AG04450 (cell line): Measurements from ENCODE around the gene PRPF8. TPM values are rescaled to one million over a fixed set of nuclear protein-coding genes. Genes with fewer than 3 reads are reported as not detected.
A peak's percentile ranks its signal among the peaks of the same experiment; 100 is the strongest.

Experiments used
- CTCF ChIA-PET: fragments of 300-600, 350-600 bp; formaldehyde crosslinking; extraction: SDS; loops from one replicate; lab custom pipeline; 2022; ENCODE audit warnings: antibody characterized with exemption, inconsistent platforms; lab: Charles Lee
- POLR2A ChIA-PET: fragments of 350-600 bp; formaldehyde crosslinking; extraction: SDS; loops from one replicate; lab custom pipeline; 2021; ENCODE audit warnings: antibody characterized with exemption, inconsistent platforms; lab: Yijun Ruan, JAX
- DNase-seq: peaks from one replicate; pipeline ENCODE4 v3.0.0-alpha.2; 2011; ENCODE audit warnings: low read depth, low spot score
- H3K27ac ChIP-seq: one replicate; pipeline ENCODE4 v1.5.1; 2012; ENCODE audit warnings: low read depth, low read length, control low read depth
- H3K27me3 ChIP-seq: one replicate; pipeline ENCODE4 v1.6.0; 2012; ENCODE audit warnings: low read length; ENCODE audit not compliant: control insufficient read depth, insufficient read depth
- H3K4me3 ChIP-seq: 2 replicates; pipeline ENCODE4 v1.5.1; 2011; ENCODE audit warnings: mild to moderate bottlenecking, low read depth, low read length, control low read depth
- H3K9me3 ChIP-seq: 2 replicates; pipeline ENCODE4 v1.5.1; 2012; ENCODE audit warnings: low read length; ENCODE audit not compliant: control insufficient read depth, insufficient read depth
- polyA plus RNA-seq: library from polyadenylated mRNA; depleted of rRNA; stranded (reverse); fragments of >200 nt; gene quantifications from 2 replicates; pipeline ENCODE4 v1.2.3, GENCODE V29; 2011
- TF ChIP-seq, protein P1 (sequence below): IDR thresholded peaks from 2 replicates; pipeline ENCODE4 v1.5.1; 2011; ENCODE audit warnings: low read depth, low read length, control low read depth, inconsistent platforms

Gene PRPF8
- polyA plus RNA-seq, 1 experiment, result 126 TPM

- Histone ChIP-seq H3K9me3 (peaks cover 4% of the 10 kb centered on the region; the same call in 1 of the 2 replicates), H3K4me3 (no peak overlapping the region), H3K27ac (no peak overlapping the region), H3K27me3 (no peaks in the 10 kb centered on the region)
- CTCF ChIA-PET, result no interaction called here
- POLR2A ChIA-PET, result no interaction called here
- TF ChIP-seq, protein P1, sequence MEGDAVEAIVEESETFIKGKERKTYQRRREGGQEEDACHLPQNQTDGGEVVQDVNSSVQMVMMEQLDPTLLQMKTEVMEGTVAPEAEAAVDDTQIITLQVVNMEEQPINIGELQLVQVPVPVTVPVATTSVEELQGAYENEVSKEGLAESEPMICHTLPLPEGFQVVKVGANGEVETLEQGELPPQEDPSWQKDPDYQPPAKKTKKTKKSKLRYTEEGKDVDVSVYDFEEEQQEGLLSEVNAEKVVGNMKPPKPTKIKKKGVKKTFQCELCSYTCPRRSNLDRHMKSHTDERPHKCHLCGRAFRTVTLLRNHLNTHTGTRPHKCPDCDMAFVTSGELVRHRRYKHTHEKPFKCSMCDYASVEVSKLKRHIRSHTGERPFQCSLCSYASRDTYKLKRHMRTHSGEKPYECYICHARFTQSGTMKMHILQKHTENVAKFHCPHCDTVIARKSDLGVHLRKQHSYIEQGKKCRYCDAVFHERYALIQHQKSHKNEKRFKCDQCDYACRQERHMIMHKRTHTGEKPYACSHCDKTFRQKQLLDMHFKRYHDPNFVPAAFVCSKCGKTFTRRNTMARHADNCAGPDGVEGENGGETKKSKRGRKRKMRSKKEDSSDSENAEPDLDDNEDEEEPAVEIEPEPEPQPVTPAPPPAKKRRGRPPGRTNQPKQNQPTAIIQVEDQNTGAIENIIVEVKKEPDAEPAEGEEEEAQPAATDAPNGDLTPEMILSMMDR, result no peak
- no peak for DNase-seq
Measured at GRCh38 chr17:1634841-1635650, 49.6 kb downstream of the PRPF8 start.

GRCh38 chr17:1630662-1631061 is 54.0 kb downstream of the PRPF8 start:
- ChIA-PET CTCF (interaction anchor here (0.6 to 3.4 kb wide), 8 partner anchors 9 to 204 kb away, joined by 3 to 43 read pairs (median 4); no protein-coding TSS in a partner anchor), POLR2A (interaction anchor here (0.6 kb wide), 2 partner anchors 23 to 52 kb away, joined by 3 to 6 read pairs; no protein-coding TSS in a partner anchor)
- TF ChIP-seq, protein P1, result no peak
- Histone ChIP-seq H3K27me3 (peaks cover 7% of the 10 kb centered on the region), H3K27ac (no peak overlapping the region), H3K4me3 (no peak overlapping the region), H3K9me3 (peaks cover 4% of the 10 kb centered on the region; the same call in 1 of the 2 replicates)
- DNase-seq, result no peak

- Histone ChIP-seq H3K27me3 (peaks cover 7% of the 10 kb centered on the region), H3K27ac (no peak overlapping the region), H3K9me3 (no peaks in the 10 kb centered on the region; the same call in 1 of the 2 replicates), H3K4me3 (peak overlapping the region; percentile 78)
- ChIA-PET CTCF (interaction anchor here (0.7 to 3.4 kb wide), 10 partner anchors 10 to 205 kb away, joined by 3 to 43 read pairs (median 4); no protein-coding TSS in a partner anchor), POLR2A (interaction anchor here (0.6 to 1.7 kb wide), 5 partner anchors 14 to 56 kb away, joined by 3 to 8 read pairs (median 5); no protein-coding TSS in a partner anchor)
- no peak for DNase-seq
- TF ChIP-seq, protein P1, result peak; percentile 65
Measured at GRCh38 chr17:1629504-1630310, 55.0 kb downstream of the PRPF8 start.

- TF ChIP-seq, protein P1, result no peak
- ChIA-PET POLR2A (interaction anchor here (1.0 to 1.7 kb wide), 6 partner anchors 14 to 55 kb away, joined by 3 to 8 read pairs (median 3); no protein-coding TSS in a partner anchor), CTCF (interaction anchor here (0.7 to 3.4 kb wide), 4 partner anchors 11 to 55 kb away, joined by 4 to 43 read pairs (median 4); no protein-coding TSS in a partner anchor)
- peak overlapping the region; percentile 78 for H3K4me3 ChIP-seq
- no peak overlapping the region for H3K27ac ChIP-seq
- H3K9me3 ChIP-seq, result no peaks in the 10 kb centered on the region; the same call in 1 of the 2 replicates
- peak; percentile 70 for DNase-seq
- H3K27me3 ChIP-seq, result peaks cover 7% of the 10 kb centered on the region
Measured at GRCh38 chr17:1628856-1629503, 55.7 kb downstream of the PRPF8 start.
